Spleen (tissue), 11 donors: ENCODE results near the gene XYLT1. TPM values are rescaled to one million over a fixed set of nuclear protein-coding genes. Genes with fewer than 3 reads are reported as not detected.

Source experiments
- DNase-seq: peaks from one replicate; pipeline ENCODE4 v3.0.0-alpha.2; 2020
- H3K27ac ChIP-seq, 8 donors: fragments of 200-600 bp; sonication (generic) in 7 of 8; 1 replicate in 4 of 8; 2 replicates in 4 of 8; pipeline versions ENCODE4 v1.5.0 to v1.8.0; 2016 to 2021; ENCODE audit warnings: inconsistent platforms in 4 of 8, mild to moderate bottlenecking in 4 of 8, moderate library complexity in 1 of 8
- H3K27me3 ChIP-seq, 7 donors: fragments of 200-600 bp; sonication (generic) in 6 of 7; replicated peaks in 1 of 7; 1 replicate in 4 of 7; 2 replicates in 3 of 7; pipeline versions ENCODE4 v1.5.0 to v1.8.0; 2016 to 2021; ENCODE audit warnings: inconsistent platforms in 3 of 7, mild to moderate bottlenecking in 1 of 7
- H3K36me3 ChIP-seq, 6 donors: fragments of 200-600 bp; sonication (generic) in 5 of 6; 1 replicate in 4 of 6; 2 replicates in 2 of 6; pipeline versions ENCODE4 v1.5.0 to v1.8.0; 2016 to 2021; ENCODE audit warnings: inconsistent platforms in 2 of 6
- H3K4me1 ChIP-seq, 6 donors: fragments of 200-600 bp; sonication (generic) in 5 of 6; 1 replicate in 3 of 6; 2 replicates in 3 of 6; pipeline versions ENCODE4 v1.5.0 to v1.8.0; 2016 to 2021; ENCODE audit warnings: inconsistent platforms in 3 of 6
- H3K4me3 ChIP-seq, 8 donors: fragments of 200-600 bp; sonication (generic) in 7 of 8; 1 replicate in 4 of 8; 2 replicates in 4 of 8; pipeline versions ENCODE4 v1.5.0 to v1.8.0; 2016 to 2021; ENCODE audit warnings: inconsistent platforms in 4 of 8, mild to moderate bottlenecking in 4 of 8, moderate library complexity in 2 of 8
- H3K9me3 ChIP-seq, 8 donors: fragments of 200-600 bp; sonication (generic) in 7 of 8; 1 replicate in 4 of 8; 2 replicates in 4 of 8; pipeline versions ENCODE4 v1.5.0 to v1.8.0; 2016 to 2021; ENCODE audit warnings: inconsistent platforms in 4 of 8
- CTCF ChIP-seq, 11 experiments: fragments of 200-600 bp in 7 of 11; fragments of 450-650 bp in 4 of 11; sonication (generic) in 4 of 11; IDR thresholded peaks in 8 of 11; conservative IDR thresholded peaks in 3 of 11; 1 replicate in 7 of 11; 2 replicates in 4 of 11; pipeline versions ENCODE4 v1.4.0 to v1.8.0; 2016 to 2021; ENCODE audit warnings: antibody characterized with exemption in 11 of 11, inconsistent platforms in 4 of 11, mild to moderate bottlenecking in 1 of 11
- POLR2A ChIP-seq, 3 donors: fragments of 450-650 bp; IDR thresholded peaks; one replicate each; pipeline ENCODE4 v1.5.1; 2017; ENCODE audit warnings: antibody characterized with exemption in 3 of 3, mild to moderate bottlenecking in 1 of 3
- POLR2AphosphoS5 ChIP-seq, 3 donors: sonication (generic); formaldehyde crosslinking; IDR thresholded peaks; one replicate each; pipeline ENCODE4 v1.5.1; 2017; ENCODE audit warnings: antibody characterized with exemption in 3 of 3
- WGBS, 5 donors: extraction: QIAGEN DNeasy Blood & Tissue Kit in 3 of 5; methylation state at CpG; one replicate each; pipeline versions ENCODE4 v1.1.5 to v1.1.7; 2013 to 2018; 5-methylcytosine and 5-hydroxymethylcytosine counted together
- intact Hi-C: fragments of 100-400 bp; cut with DNase I; formaldehyde crosslinking; loops from one replicate; pipeline ENCODE4 v1.15.0; 2023; ENCODE audit warnings: low total_unique reads
- polyA plus RNA-seq, 3 donors: library from polyadenylated mRNA; stranded (reverse); fragments of 200-250 nt; gene quantifications; one replicate each; pipeline ENCODE4 v1.2.1, GENCODE V29; 2013
- total RNA-seq, 7 donors: library from RNA; depleted of rRNA in 3 of 7; stranded (reverse); fragments of >200 nt in 3 of 7; fragmentation: NEBNext Ultra II Directional in 4 of 7; extraction: Animal tissue kit (Norgen Biotek cat#: 25700) in 4 of 7; gene quantifications; one replicate each; pipeline versions ENCODE4 v1.1.0 to v1.2.1, GENCODE V29; 2016 to 2021
- donor health status: healthy with polysubstance abuse.
- donor health status: DM: no; HTN: no; CAD: no; lungs with moderate emphysema.
- donor health status: DM: no; HTN: no; CAD: no.
- donor health status: Bipolar disorder and iron deficiency.
- donor health status: healthy.
- donor health status: DM: no; HTN: no; CAD: no.
- donor health status: DM: yes; HTN: yes; CAD: no.

XYLT1 gene
- total and polyA plus RNA-seq, 10 donors, result 2.1 to 40.7 (median 23.5) TPM

GRCh38 chr16:17076818-17077498 is 393.8 kb downstream of the XYLT1 start:
- WGBS, 5 donors, result 80 to 88% (median 85%) methylated on average over 5 of the region's 5 CpGs
- Histone ChIP-seq H3K4me1 (no peaks in the 10 kb centered on the region), H3K27me3 (no peaks in the 10 kb centered on the region), H3K9me3 (no peaks in the 10 kb centered on the region), H3K27ac (no peak overlapping the region), H3K4me3 (no peak overlapping the region), H3K36me3 (no peaks in the 10 kb centered on the region)
- DNase-seq, result no peak
- intact Hi-C loops, result no loop called here
- no peak for TF ChIP-seq POLR2AphosphoS5 (IDR thresholded peaks at IDR 0.05)
- no peak for TF ChIP-seq CTCF (IDR thresholded peaks at IDR 0.05 in 8 of 11, conservative IDR thresholded peaks at IDR 0.05 in 3 of 11)
- TF ChIP-seq POLR2A (IDR thresholded peaks at IDR 0.05), result no peak

GRCh38 chr16:17076092-17076754 is 394.5 kb downstream of the XYLT1 start:
- intact Hi-C loops, result no loop called here

GRCh38 chr16:17072104-17072503 is 398.7 kb downstream of the XYLT1 start:
- DNase-seq, result no peak
- intact Hi-C loops, result no loop called here
- Histone ChIP-seq H3K27ac (no peak overlapping the region), H3K9me3 (no peaks in the 10 kb centered on the region), H3K27me3 (no peaks in the 10 kb centered on the region), H3K4me1 (peaks cover 0 to 35% (median 9%) of the 10 kb centered on the region in 6 donors), H3K36me3 (no peaks in the 10 kb centered on the region), H3K4me3 (no peak overlapping the region)
- TF ChIP-seq CTCF (IDR thresholded peaks at IDR 0.05 in 8 of 11, conservative IDR thresholded peaks at IDR 0.05 in 3 of 11) (no peak), POLR2A (IDR thresholded peaks at IDR 0.05) (no peak), POLR2AphosphoS5 (IDR thresholded peaks at IDR 0.05) (no peak)
- WGBS, 5 donors, result 69 to 86% (median 78%) methylated on average over 2 of the region's 2 CpGs

More at GRCh38 chr16:17076092-17076754, 394.5 kb downstream of the XYLT1 start:
- peaks cover 0 to under 1% (median 0%) of the 10 kb centered on the region in 6 donors for H3K4me1 ChIP-seq
- H3K27me3 ChIP-seq, result no peaks in the 10 kb centered on the region
- H3K27ac ChIP-seq, result no peak overlapping the region
- H3K9me3 ChIP-seq, result no peaks in the 10 kb centered on the region
- DNase-seq, result no peak
- H3K4me3 ChIP-seq, result no peak overlapping the region
- WGBS, 5 donors, result 74 to 86% (median 78%) methylated on average over 9 of the region's 9 CpGs
- TF ChIP-seq POLR2A (IDR thresholded peaks at IDR 0.05), result no peak
- TF ChIP-seq CTCF (IDR thresholded peaks at IDR 0.05 in 8 of 11, conservative IDR thresholded peaks at IDR 0.05 in 3 of 11), result no peak
- TF ChIP-seq POLR2AphosphoS5 (IDR thresholded peaks at IDR 0.05), result no peak
- H3K36me3 ChIP-seq, result no peaks in the 10 kb centered on the region

- no peaks in the 10 kb centered on the region for H3K36me3 ChIP-seq
- no peaks in the 10 kb centered on the region for H3K27me3 ChIP-seq
- 24 to 44% (median 33%) methylated on average over 13 to 16 of the region's 16 CpGs for WGBS, 5 donors
- peak; percentile 87 for DNase-seq
- peaks cover 0 to 35% (median 9%) of the 10 kb centered on the region in 6 donors for H3K4me1 ChIP-seq
- intact Hi-C loops, result no loop called here
- peak overlapping the region in 4 of 8 donors; percentile 48 to 56 (median 50) for H3K27ac ChIP-seq
- peak overlapping the region in 6 of 8 donors; percentile 2 to 53 (median 24) for H3K4me3 ChIP-seq
- no peaks in the 10 kb centered on the region for H3K9me3 ChIP-seq
- TF ChIP-seq POLR2A (IDR thresholded peaks at IDR 0.05) (no peak), CTCF (IDR thresholded peaks at IDR 0.05 in 8 of 11, conservative IDR thresholded peaks at IDR 0.05 in 3 of 11) (no peak), POLR2AphosphoS5 (IDR thresholded peaks at IDR 0.05) (no peak)
Observed at GRCh38 chr16:17070882-17071592, 399.7 kb downstream of the XYLT1 start.
